ENCODE results near the gene SKA2.
"Not testable (repeated sequence)": the region's sequence is repeated elsewhere in the genome, so short reads cannot be mapped to it uniquely, and the experiment has no call there.

SKA2 gene

GRCh38 chr17:59097876-59098275 lies 57.1 kb downstream of the SKA2 start:
- no peak for DNase-seq (ENCODE audit: low read depth)

DNA sequence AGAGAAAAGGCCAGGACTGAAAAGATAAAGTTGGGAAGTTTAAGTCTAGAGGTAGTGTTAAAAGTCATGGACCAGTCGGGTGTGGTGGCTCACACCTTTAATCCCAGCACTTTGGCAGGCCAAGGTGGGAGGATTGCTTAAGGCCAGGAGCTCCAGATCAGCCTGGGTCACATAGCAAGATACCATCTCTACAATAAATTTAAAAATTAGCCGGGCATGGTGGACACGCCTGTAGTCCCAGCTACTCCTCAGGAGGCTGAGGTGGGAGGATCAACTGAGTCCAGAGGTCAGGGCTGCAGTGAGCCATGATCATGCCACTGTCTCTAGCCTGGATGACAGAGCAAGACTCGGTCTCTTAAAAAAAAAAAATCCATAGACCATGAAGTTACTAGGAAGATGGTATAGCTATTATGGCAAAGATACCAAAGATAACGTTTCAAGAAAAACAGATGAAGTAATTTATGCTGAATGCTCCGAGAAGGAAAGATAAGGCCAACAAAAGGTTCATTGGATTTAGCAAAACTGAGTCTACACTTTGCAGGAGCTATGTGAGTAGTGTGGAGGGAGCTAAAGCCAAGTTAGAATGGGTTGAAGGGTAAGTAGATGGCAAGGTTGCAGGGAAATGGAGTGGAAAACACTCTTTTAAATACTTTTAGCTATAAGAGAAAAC lies 60.0 kb downstream of the SKA2 start:
- no peak for DNase-seq (ENCODE audit: low read depth)

- no peak for DNase-seq (ENCODE audit: low read depth)
Observed at GRCh38 chr17:59093702-59094231, 61.2 kb downstream of the SKA2 start.

- DNase-seq (ENCODE audit: low read depth), result no peak
Observed at GRCh38 chr17:59093145-59093701, 61.8 kb downstream of the SKA2 start.

- DNase-seq (ENCODE audit: low read depth), result not testable (repeated sequence)
Observed at GRCh38 chr17:59090593-59090992, 64.4 kb downstream of the SKA2 start.

DNA sequence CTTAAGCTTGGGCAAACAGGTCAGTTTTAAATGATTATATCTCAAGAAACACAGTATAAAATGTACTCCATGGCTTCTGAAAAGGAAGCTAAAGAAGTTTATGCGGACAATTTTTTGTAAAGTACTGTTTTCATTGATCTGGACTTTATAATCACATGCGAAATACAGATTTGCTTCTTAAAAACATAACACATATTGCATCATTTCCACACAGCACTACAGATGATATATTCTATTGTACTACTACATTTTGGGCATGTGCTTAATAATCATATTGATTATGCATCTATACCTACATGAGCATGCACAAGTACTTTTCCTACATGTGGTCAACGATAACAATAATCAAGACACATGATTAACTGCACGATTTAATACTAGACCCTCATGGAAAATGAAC lies 70.8 kb downstream of the SKA2 start:
- DNase-seq (ENCODE audit: low read depth), result no peak

DNA sequence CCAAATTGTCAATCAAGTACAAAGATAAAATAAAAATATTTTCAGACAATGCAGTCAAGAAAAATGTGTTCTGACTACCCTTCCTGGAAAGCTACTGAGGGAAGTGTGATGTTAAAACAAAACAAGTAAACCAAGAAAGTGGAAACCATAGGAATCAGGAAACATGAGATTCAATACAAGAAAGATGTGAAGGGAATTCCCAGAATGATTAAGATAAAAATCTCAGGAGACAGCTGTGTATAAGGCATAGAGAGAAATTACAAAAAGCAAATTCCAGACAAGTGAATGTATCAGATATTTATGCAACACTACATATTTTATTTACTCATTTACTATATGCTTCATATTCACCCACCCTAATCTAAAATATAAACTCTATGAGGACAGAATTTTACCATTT lies 80.5 kb downstream of the SKA2 start:
- DNase-seq (ENCODE audit: low read depth), result no peak

GRCh38 chr17:59073972-59074371 lies 81.0 kb downstream of the SKA2 start:
- no peak for DNase-seq (ENCODE audit: low read depth)

- DNase-seq (ENCODE audit: low read depth), result no peak
Observed at GRCh38 chr17:59069856-59070255, 85.1 kb downstream of the SKA2 start.

DNA sequence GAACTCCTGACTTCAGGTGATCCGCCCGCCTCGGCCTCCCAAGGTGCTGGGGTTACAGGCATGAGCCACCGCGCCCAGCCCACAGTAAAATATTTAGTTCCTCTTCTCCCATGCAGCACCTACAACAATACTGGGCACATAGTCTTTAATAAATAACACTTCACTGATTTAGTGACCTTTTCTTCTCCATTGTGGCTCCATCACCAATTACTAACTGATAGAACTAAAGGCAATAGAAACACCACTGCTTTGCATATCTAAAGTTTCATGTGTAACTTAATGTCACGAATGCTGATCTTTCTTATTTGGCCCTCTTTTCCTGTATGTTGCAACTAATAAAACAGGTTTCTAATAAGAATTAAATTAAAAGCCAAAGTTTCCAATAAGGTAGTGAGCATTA lies 87.2 kb downstream of the SKA2 start:
- no peak for DNase-seq (ENCODE audit: low read depth)

GRCh38 chr17:59067340-59067739 lies 87.6 kb downstream of the SKA2 start:
- DNase-seq (ENCODE audit: low read depth), result no peak

DNA sequence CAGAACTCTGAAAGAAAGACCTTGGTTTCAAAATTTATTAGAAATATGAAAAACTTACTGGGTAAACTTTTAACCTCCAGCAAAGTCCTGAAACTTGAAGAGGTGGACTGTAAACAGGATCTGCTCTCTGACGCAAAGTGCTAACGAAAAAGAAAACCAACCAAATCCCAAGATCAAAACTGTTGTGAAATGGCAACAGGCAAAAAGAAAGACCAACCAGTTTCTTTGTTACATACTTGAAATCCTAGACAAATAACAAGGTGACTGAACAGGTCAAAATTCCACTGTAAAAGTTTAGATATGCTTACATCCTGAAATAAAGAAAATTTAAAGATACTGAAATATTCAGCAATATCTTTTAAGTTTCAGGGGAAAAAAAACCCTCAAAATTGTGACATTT lies 92.5 kb downstream of the SKA2 start:
- DNase-seq (ENCODE audit: low read depth), result no peak

All from stimulated activated CD8-positive, alpha-beta memory T cell treated with anti-CD3 and anti-CD28 coated beads, Interleukin-4, amount 100 ng/mL, for 24 hours (primary cell).